PC-9 (cell line): ENCODE measurements around the gene MBNL2. TPM values are rescaled to one million over a fixed set of nuclear protein-coding genes. Genes with fewer than 3 reads are reported as not detected.

Experiments
- BruUV-seq: library from RNA; stranded (reverse); fragments of 400-500 nt; replicated peaks from 2 replicates; lab custom pipeline; 2021; lab: Mats Ljungman, UMichigan
- CTCF ChIA-PET: fragments of 300-600 bp; sonication (Branson Sonifier 250); formaldehyde crosslinking; loops from one replicate; lab custom pipeline; 2022; ENCODE audit warnings: antibody characterized with exemption; lab: Charles Lee
- POLR2A ChIA-PET: fragments of 300-600 bp; sonication (Branson Sonifier 250); formaldehyde crosslinking; loops from one replicate; lab custom pipeline; 2022; ENCODE audit warnings: antibody characterized with exemption; ENCODE audit not compliant: unreplicated experiment; lab: Charles Lee
- DNase-seq, 2 experiments: peaks; one replicate each; pipeline versions ENCODE4 v3.0.0 to v3.0.0-alpha.2; 2015 to 2022; ENCODE audit warnings: mixed read lengths in 1 of 2
- H2AFZ ChIP-seq: fragments of 200-600 bp; sonication (generic); 2 replicates; pipeline ENCODE4 v1.8.1; 2017; ENCODE audit warnings: antibody characterized with exemption
- H3F3A ChIP-seq: fragments of 200-600 bp; sonication (generic); 2 replicates; pipeline ENCODE4 v1.8.1; 2017; ENCODE audit warnings: antibody characterized with exemption, mild to moderate bottlenecking, low read depth; ENCODE audit not compliant: insufficient read depth
- H3K27ac ChIP-seq: fragments of 200-600 bp; sonication (generic); 2 replicates; pipeline ENCODE4 v1.6.1; 2016; ENCODE audit warnings: mixed run types
- H3K27me3 ChIP-seq: fragments of 200-600 bp; sonication (generic); 2 replicates; pipeline ENCODE4 v1.6.1; 2016; ENCODE audit warnings: low read depth, mixed run types; ENCODE audit not compliant: insufficient read depth
- H3K36me3 ChIP-seq: fragments of 200-600 bp; sonication (generic); 2 replicates; pipeline ENCODE4 v1.6.1; 2016; ENCODE audit warnings: low read depth, mixed run types
- H3K4me1 ChIP-seq: fragments of 200-600 bp; sonication (generic); replicated peaks from 2 replicates; pipeline ENCODE4 v1.6.1; 2016; ENCODE audit warnings: mixed run types; ENCODE audit not compliant: insufficient read depth
- H3K4me2 ChIP-seq: fragments of 200-600 bp; sonication (generic); 2 replicates; pipeline ENCODE4 v1.6.1; 2017; ENCODE audit warnings: mixed run types
- H3K4me3 ChIP-seq: fragments of 200-600 bp; sonication (generic); 2 replicates; pipeline ENCODE4 v1.6.1; 2016; ENCODE audit warnings: mixed run types
- H3K79me2 ChIP-seq: fragments of 200-600 bp; sonication (generic); 2 replicates; pipeline ENCODE4 v1.6.1; 2017; ENCODE audit warnings: low read depth, mixed run types
- H3K9me2 ChIP-seq: fragments of 200-600 bp; sonication (generic); 2 replicates; pipeline ENCODE4 v1.8.1; 2017; ENCODE audit warnings: mild to moderate bottlenecking; ENCODE audit not compliant: insufficient read depth
- H3K9me3 ChIP-seq: fragments of 200-600 bp; sonication (generic); 2 replicates; pipeline ENCODE4 v1.8.1; 2016; ENCODE audit warnings: low read depth; ENCODE audit not compliant: insufficient read depth
- H4K20me1 ChIP-seq: fragments of 200-600 bp; sonication (generic); 2 replicates; pipeline ENCODE4 v1.8.1; 2017; ENCODE audit not compliant: insufficient read depth
- EZH2 ChIP-seq: fragments of 200-600 bp; sonication (generic); IDR thresholded peaks from 2 replicates; pipeline ENCODE4 v1.8.0; 2017; ENCODE audit warnings: antibody characterized with exemption, low read depth
- intact Hi-C: fragments of 100-400 bp; cut with micrococcal nuclease; formaldehyde crosslinking; loops from one replicate; pipeline ENCODE4 v1.10.0; 2022; ENCODE audit not compliant: unreplicated experiment
- total RNA-seq: library from RNA; stranded (reverse); gene quantifications from 2 replicates; pipeline ENCODE4 v1.2.3, GENCODE V29; 2021
- TF ChIP-seq, protein P1 (sequence below): fragments of 200-600 bp; sonication (generic); conservative IDR thresholded peaks from 2 replicates; pipeline ENCODE4 v1.6.1; 2017; ENCODE audit warnings: mixed run types, antibody characterized with exemption, mild to moderate bottlenecking, moderate library complexity

MBNL2 gene
- total RNA-seq, 1 experiment from 2014 or later, result 91.3 TPM

DNA sequence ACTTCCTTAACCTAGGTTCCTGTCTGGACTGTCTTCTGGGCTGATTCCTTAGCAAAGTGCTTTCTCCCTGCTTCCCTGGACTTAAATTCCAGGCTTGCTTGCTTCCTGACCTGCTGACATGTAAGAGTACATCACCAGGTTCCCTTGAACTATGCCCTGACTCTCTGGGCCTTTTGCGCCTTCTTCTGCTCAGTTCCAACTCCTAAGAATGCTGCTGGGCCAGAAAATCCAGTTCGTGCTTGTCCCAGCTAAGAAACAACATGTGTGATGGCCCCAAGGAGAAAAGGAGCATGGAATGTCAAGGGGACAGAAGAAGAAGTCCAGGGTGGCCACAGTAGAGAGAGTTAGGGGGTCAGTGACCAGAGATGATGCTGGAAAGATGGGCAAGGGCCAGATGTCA is 42.6 kb upstream of the MBNL2 start:
- H3K9me2 ChIP-seq, result no peaks in the 10 kb centered on the region
- H3K27me3 ChIP-seq, result no peaks in the 10 kb centered on the region
- no TSS peak for BruUV-seq
- H3K36me3 ChIP-seq, result no peaks in the 10 kb centered on the region
- H3K79me2 ChIP-seq, result no peaks in the 10 kb centered on the region
- TF ChIP-seq EZH2, result no peak
- TF ChIP-seq, protein P1, sequence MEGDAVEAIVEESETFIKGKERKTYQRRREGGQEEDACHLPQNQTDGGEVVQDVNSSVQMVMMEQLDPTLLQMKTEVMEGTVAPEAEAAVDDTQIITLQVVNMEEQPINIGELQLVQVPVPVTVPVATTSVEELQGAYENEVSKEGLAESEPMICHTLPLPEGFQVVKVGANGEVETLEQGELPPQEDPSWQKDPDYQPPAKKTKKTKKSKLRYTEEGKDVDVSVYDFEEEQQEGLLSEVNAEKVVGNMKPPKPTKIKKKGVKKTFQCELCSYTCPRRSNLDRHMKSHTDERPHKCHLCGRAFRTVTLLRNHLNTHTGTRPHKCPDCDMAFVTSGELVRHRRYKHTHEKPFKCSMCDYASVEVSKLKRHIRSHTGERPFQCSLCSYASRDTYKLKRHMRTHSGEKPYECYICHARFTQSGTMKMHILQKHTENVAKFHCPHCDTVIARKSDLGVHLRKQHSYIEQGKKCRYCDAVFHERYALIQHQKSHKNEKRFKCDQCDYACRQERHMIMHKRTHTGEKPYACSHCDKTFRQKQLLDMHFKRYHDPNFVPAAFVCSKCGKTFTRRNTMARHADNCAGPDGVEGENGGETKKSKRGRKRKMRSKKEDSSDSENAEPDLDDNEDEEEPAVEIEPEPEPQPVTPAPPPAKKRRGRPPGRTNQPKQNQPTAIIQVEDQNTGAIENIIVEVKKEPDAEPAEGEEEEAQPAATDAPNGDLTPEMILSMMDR, result no peak
- peak overlapping the region; percentile 71 for H3K27ac ChIP-seq
- intact Hi-C loops, result loop anchor here (2.0 to 5.0 kb wide), 3 partner anchors 15 to 43 kb away; partner anchors contain the start of gene MBNL2
- peaks cover 58% of the 10 kb centered on the region for H3K4me1 ChIP-seq
- H4K20me1 ChIP-seq, result no peaks in the 10 kb centered on the region
- H2AFZ ChIP-seq, result no peak overlapping the region
- H3K9me3 ChIP-seq, result no peaks in the 10 kb centered on the region; the same call in 1 of the 2 replicates
- POLR2A ChIA-PET, result interaction anchor here (0.6 kb wide), 1 partner anchor 738 kb away, joined by 3 read pairs; no protein-coding TSS in a partner anchor
- peak; percentile 76 to 94 for DNase-seq
- H3K4me2 ChIP-seq, result peak overlapping the region; percentile 63
- peak overlapping the region; percentile 1; the same call in 1 of the 2 replicates for H3K4me3 ChIP-seq
- peaks cover 14% of the 10 kb centered on the region for H3F3A ChIP-seq
- CTCF ChIA-PET, result no interaction called here

DNA sequence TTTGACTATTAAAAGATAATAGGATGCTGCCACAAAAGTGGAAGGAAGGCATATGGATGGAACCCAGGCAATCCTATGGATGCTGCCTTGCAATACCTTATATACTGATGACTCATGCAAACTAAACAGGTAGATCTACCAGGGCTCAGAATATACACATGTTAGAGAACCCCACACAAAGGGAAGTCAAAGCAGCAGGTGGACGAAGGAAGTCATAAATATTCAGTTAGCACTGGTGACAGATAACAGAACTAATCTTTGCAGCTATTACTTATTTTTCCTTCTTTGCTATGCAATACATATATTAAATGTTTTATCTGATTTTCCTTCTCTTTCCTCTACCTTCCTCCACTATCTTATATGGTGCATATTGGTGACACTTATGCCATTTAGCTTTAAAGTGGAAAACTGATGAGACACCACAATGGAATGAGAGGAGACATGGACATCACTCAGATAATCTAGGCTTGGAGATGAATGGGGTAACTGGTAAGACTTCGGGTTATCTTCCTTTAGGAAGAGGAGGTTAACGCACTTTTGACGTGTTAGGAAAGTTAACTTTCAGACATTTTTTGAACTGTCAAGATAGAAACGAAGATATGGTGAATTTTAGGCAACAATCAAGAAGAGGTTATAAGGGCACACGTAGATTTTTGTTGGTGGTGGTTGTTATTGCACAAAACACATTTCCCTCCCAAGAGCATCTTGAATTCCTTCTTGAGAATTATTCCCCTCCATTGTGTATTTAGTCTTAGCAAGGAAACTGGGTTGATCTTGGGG is 39.8 kb upstream of the MBNL2 start:
- intact Hi-C loops, result no loop called here
- BruUV-seq, result no TSS peak
- H3K9me3 ChIP-seq, result peaks cover 5% of the 10 kb centered on the region; the same call in 1 of the 2 replicates
- H2AFZ ChIP-seq, result no peak overlapping the region
- no peak for TF ChIP-seq EZH2
- TF ChIP-seq, protein P1, result no peak
- peaks cover 75% of the 10 kb centered on the region for H3K4me1 ChIP-seq
- H3K79me2 ChIP-seq, result no peaks in the 10 kb centered on the region
- H3K4me2 ChIP-seq, result no peak overlapping the region
- H3K36me3 ChIP-seq, result no peaks in the 10 kb centered on the region
- CTCF ChIA-PET, result no interaction called here
- no peak overlapping the region for H3K4me3 ChIP-seq
- H3K27me3 ChIP-seq, result no peaks in the 10 kb centered on the region
- POLR2A ChIA-PET, result no interaction called here
- DNase-seq, result no peak
- H3K9me2 ChIP-seq, result no peaks in the 10 kb centered on the region
- H4K20me1 ChIP-seq, result no peaks in the 10 kb centered on the region
- peaks cover 24% of the 10 kb centered on the region for H3F3A ChIP-seq
- H3K27ac ChIP-seq, result no peak overlapping the region

DNA sequence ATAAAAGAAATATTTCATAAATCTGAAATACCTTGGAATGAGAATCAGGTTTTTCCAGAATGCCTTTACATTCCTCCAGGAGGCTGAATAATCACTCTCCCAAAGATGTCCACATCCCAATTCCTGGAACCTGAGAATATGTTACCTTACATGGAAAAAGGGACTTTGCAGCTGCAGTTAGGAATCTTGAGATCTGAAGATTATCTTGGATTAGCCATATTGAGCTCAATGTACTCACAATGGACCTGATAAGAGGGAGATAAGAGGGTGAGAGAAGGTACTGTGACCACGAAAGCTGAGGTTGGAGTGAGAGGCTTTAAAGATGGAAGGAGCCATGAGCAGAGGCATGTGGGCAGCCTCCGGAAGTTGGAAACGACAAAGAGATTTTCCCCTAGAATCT is 36.8 kb upstream of the MBNL2 start:
- no peaks in the 10 kb centered on the region for H3K36me3 ChIP-seq
- no peak for TF ChIP-seq EZH2
- TF ChIP-seq, protein P1, result no peak
- H3K27me3 ChIP-seq, result no peaks in the 10 kb centered on the region
- H3F3A ChIP-seq, result peaks cover 9% of the 10 kb centered on the region; the same call in 1 of the 2 replicates
- no peaks in the 10 kb centered on the region for H4K20me1 ChIP-seq
- peaks cover 48% of the 10 kb centered on the region for H3K4me1 ChIP-seq
- H3K9me3 ChIP-seq, result peaks cover 5% of the 10 kb centered on the region; the same call in 1 of the 2 replicates
- H3K27ac ChIP-seq, result peak overlapping the region; percentile 25
- H2AFZ ChIP-seq, result no peak overlapping the region
- no peaks in the 10 kb centered on the region for H3K9me2 ChIP-seq
- H3K4me3 ChIP-seq, result no peak overlapping the region
- H3K4me2 ChIP-seq, result peak overlapping the region; percentile 35
- no peaks in the 10 kb centered on the region for H3K79me2 ChIP-seq
- no TSS peak for BruUV-seq
- ChIA-PET CTCF (no interaction called here), POLR2A (interaction anchor here (0.5 to 0.7 kb wide), 4 partner anchors 13 to 116 kb away, joined by 3 to 6 read pairs (median 4); no protein-coding TSS in a partner anchor)
- DNase-seq, result peak in 1 of 2 experiments; percentile 49
- intact Hi-C loops, result no loop called here
